Measurements from ENCODE around the gene GARNL3.

The GARNL3 gene

GRCh38 chr9:127386981-127387380 is 122.4 kb downstream of the GARNL3 start:
- DNase-seq (ENCODE audit: low spot score) = no peak

GRCh38 chr9:127388037-127388855 is 123.7 kb downstream of the GARNL3 start:
- DNase-seq (ENCODE audit: low spot score) = peak; percentile 91

GRCh38 chr9:127388856-127389238 is 124.3 kb downstream of the GARNL3 start:
- no peak for DNase-seq (ENCODE audit: low spot score)

- DNase-seq (ENCODE audit: low spot score) = no peak
Measured at GRCh38 chr9:127389381-127390247, 125.0 kb downstream of the GARNL3 start.

GRCh38 chr9:127390248-127390545 is 125.6 kb downstream of the GARNL3 start:
- DNase-seq (ENCODE audit: low spot score) = no peak

GRCh38 chr9:127390563-127390962 is 126.0 kb downstream of the GARNL3 start:
- no peak for DNase-seq (ENCODE audit: low spot score)

- DNase-seq (ENCODE audit: low spot score) = no peak
Measured at GRCh38 chr9:127392166-127392565, 127.6 kb downstream of the GARNL3 start.

GRCh38 chr9:127392976-127393375 is 128.4 kb downstream of the GARNL3 start:
- no peak for DNase-seq (ENCODE audit: low spot score)

- no peak for DNase-seq (ENCODE audit: low spot score)
Measured at GRCh38 chr9:127393645-127394044, 129.1 kb downstream of the GARNL3 start.

- DNase-seq (ENCODE audit: low spot score) = no peak
Measured at GRCh38 chr9:127395497-127396252, 131.1 kb downstream of the GARNL3 start.

- no peak for DNase-seq (ENCODE audit: low spot score)
Measured at GRCh38 chr9:127396253-127396807, 131.8 kb downstream of the GARNL3 start.

GRCh38 chr9:127396808-127397645 is 132.5 kb downstream of the GARNL3 start, which contains the start of gene SLC2A8:
Gene SLC2A8, plus strand, starts transcription at chr9:127397169. Its CDS starts 62 bp downstream, at chr9:127397231.
- DNase-seq (ENCODE audit: low spot score) = peak; percentile 97

- peak; percentile 16 for DNase-seq (ENCODE audit: low spot score)
Measured at GRCh38 chr9:127397646-127398274, 133.2 kb downstream of the GARNL3 start.

- DNase-seq (ENCODE audit: low spot score) = no peak
Measured at GRCh38 chr9:127398275-127398647, 133.7 kb downstream of the GARNL3 start.

- no peak for DNase-seq (ENCODE audit: low spot score)
Measured at GRCh38 chr9:127398715-127399400, 134.3 kb downstream of the GARNL3 start.

- no peak for DNase-seq (ENCODE audit: low spot score)
Measured at GRCh38 chr9:127399736-127400269, 135.2 kb downstream of the GARNL3 start.

GRCh38 chr9:127402401-127403090 is 138.0 kb downstream of the GARNL3 start:
- DNase-seq (ENCODE audit: low spot score) = no peak

GRCh38 chr9:127403507-127404192 is 139.1 kb downstream of the GARNL3 start:
- no peak for DNase-seq (ENCODE audit: low spot score)

- DNase-seq (ENCODE audit: low spot score) = no peak
Measured at GRCh38 chr9:127404631-127405030, 140.1 kb downstream of the GARNL3 start.
